SK-N-SH (cell line): ENCODE results near the gene TBC1D5.

Experiments
- CHD2 ChIP-seq: fragments of 150-350 bp; IDR thresholded peaks from 2 replicates; pipeline ENCODE4 v1.6.1; 2018; ENCODE audit warnings: low read length; ENCODE audit not compliant: partially characterized antibody
- EP300 ChIP-seq, 2 experiments: IDR thresholded peaks; 2 replicates each; pipeline versions ENCODE4 v1.4.0 to v1.6.1; 2012; ENCODE audit warnings: borderline replicate concordance in 1 of 2, low read depth in 1 of 2, low read length in 1 of 2
- EZH2phosphoT487 ChIP-seq: fragments of 200-600 bp; sonication (generic); IDR thresholded peaks from 2 replicates; pipeline ENCODE4 v1.6.1; 2017; ENCODE audit warnings: low read depth, mixed run types, mild to moderate bottlenecking, antibody characterized with exemption, moderate library complexity, borderline replicate concordance
- GABPA ChIP-seq: IDR thresholded peaks from 2 replicates; pipeline ENCODE4 v1.4.0; 2012; ENCODE audit warnings: low read depth, mild to moderate bottlenecking
- POLR2AphosphoS5 ChIP-seq: IDR thresholded peaks from 2 replicates; pipeline ENCODE4 v1.6.1; 2012; ENCODE audit warnings: low read depth, low read length
- RCOR1 ChIP-seq: fragments of 150-350 bp; IDR thresholded peaks from 2 replicates; pipeline ENCODE4 v1.6.1; 2017; ENCODE audit warnings: antibody characterized with exemption, low read length
- SIN3A ChIP-seq: IDR thresholded peaks from 2 replicates; pipeline ENCODE4 v1.6.1; 2012; ENCODE audit warnings: low read depth, mild to moderate bottlenecking, low read length, moderate library complexity, borderline replicate concordance
- TAF1 ChIP-seq: IDR thresholded peaks from 2 replicates; pipeline ENCODE4 v1.6.1; 2012; ENCODE audit warnings: low read depth, mild to moderate bottlenecking, low read length, moderate library complexity, borderline replicate concordance
- TF ChIP-seq, protein P1 (sequence below): fragments of 200-600 bp; sonication (generic); IDR thresholded peaks from 2 replicates; pipeline ENCODE4 v1.6.1; 2017; ENCODE audit warnings: antibody characterized with exemption, mild to moderate bottlenecking, moderate library complexity
- TF ChIP-seq, protein P2 (sequence below): IDR thresholded peaks from 2 replicates; pipeline ENCODE4 v1.6.1; 2012; ENCODE audit warnings: mild to moderate bottlenecking, low read depth, low read length, moderate library complexity

DNA sequence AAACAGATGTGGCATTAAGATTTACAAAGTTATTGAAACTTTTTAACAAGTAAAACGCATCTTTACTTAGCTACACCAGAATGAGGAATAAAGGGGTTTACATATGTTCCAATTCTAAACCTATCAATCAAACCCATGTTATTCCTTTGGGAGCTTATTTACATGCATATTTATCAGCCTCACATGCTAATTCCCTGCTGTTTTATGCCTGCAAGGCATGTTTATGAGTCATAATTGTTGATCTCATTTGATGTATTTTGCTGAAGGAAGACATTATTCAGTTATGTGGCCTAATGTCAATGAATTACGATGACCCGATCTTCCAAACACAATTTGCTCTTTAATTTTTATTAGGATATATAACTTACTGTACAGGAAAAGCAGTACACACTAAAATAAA lies 272.9 kb downstream of the TBC1D5 start:
- TF ChIP-seq TAF1 (no peak), GABPA (no peak), CHD2 (no peak), POLR2AphosphoS5 (no peak), EZH2phosphoT487 (no peak), RCOR1 (no peak), SIN3A (no peak), EP300 (IDR thresholded peaks at IDR 0.05; ENCODE audit: borderline replicate concordance in 1 of 2, low read depth in 1 of 2, low read length in 1 of 2) (no peak)
- TF ChIP-seq, protein P1, sequence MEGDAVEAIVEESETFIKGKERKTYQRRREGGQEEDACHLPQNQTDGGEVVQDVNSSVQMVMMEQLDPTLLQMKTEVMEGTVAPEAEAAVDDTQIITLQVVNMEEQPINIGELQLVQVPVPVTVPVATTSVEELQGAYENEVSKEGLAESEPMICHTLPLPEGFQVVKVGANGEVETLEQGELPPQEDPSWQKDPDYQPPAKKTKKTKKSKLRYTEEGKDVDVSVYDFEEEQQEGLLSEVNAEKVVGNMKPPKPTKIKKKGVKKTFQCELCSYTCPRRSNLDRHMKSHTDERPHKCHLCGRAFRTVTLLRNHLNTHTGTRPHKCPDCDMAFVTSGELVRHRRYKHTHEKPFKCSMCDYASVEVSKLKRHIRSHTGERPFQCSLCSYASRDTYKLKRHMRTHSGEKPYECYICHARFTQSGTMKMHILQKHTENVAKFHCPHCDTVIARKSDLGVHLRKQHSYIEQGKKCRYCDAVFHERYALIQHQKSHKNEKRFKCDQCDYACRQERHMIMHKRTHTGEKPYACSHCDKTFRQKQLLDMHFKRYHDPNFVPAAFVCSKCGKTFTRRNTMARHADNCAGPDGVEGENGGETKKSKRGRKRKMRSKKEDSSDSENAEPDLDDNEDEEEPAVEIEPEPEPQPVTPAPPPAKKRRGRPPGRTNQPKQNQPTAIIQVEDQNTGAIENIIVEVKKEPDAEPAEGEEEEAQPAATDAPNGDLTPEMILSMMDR: no peak
- TF ChIP-seq, protein P2, sequence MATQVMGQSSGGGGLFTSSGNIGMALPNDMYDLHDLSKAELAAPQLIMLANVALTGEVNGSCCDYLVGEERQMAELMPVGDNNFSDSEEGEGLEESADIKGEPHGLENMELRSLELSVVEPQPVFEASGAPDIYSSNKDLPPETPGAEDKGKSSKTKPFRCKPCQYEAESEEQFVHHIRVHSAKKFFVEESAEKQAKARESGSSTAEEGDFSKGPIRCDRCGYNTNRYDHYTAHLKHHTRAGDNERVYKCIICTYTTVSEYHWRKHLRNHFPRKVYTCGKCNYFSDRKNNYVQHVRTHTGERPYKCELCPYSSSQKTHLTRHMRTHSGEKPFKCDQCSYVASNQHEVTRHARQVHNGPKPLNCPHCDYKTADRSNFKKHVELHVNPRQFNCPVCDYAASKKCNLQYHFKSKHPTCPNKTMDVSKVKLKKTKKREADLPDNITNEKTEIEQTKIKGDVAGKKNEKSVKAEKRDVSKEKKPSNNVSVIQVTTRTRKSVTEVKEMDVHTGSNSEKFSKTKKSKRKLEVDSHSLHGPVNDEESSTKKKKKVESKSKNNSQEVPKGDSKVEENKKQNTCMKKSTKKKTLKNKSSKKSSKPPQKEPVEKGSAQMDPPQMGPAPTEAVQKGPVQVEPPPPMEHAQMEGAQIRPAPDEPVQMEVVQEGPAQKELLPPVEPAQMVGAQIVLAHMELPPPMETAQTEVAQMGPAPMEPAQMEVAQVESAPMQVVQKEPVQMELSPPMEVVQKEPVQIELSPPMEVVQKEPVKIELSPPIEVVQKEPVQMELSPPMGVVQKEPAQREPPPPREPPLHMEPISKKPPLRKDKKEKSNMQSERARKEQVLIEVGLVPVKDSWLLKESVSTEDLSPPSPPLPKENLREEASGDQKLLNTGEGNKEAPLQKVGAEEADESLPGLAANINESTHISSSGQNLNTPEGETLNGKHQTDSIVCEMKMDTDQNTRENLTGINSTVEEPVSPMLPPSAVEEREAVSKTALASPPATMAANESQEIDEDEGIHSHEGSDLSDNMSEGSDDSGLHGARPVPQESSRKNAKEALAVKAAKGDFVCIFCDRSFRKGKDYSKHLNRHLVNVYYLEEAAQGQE: no peak
